SK-N-SH (cell line): ENCODE measurements around the gene KRT14.

Experiments
- EP300 ChIP-seq, 2 experiments: IDR thresholded peaks; 2 replicates each; pipeline versions ENCODE4 v1.4.0 to v1.6.1; 2012; ENCODE audit warnings: borderline replicate concordance in 1 of 2, low read depth in 1 of 2, low read length in 1 of 2
- FOXJ3 ChIP-seq: sonication (generic); formaldehyde crosslinking; IDR thresholded peaks from 2 replicates; pipeline ENCODE4 v1.5.1; 2020; ENCODE audit warnings: mild to moderate bottlenecking, missing genetic modification reagents
- JUND ChIP-seq: IDR thresholded peaks from 2 replicates; pipeline ENCODE4 v1.4.0; 2012
- POLR2AphosphoS5 ChIP-seq: IDR thresholded peaks from 2 replicates; pipeline ENCODE4 v1.6.1; 2012; ENCODE audit warnings: low read depth, low read length
- SIN3A ChIP-seq: IDR thresholded peaks from 2 replicates; pipeline ENCODE4 v1.6.1; 2012; ENCODE audit warnings: low read depth, mild to moderate bottlenecking, low read length, moderate library complexity, borderline replicate concordance
- TAF1 ChIP-seq: IDR thresholded peaks from 2 replicates; pipeline ENCODE4 v1.6.1; 2012; ENCODE audit warnings: low read depth, mild to moderate bottlenecking, low read length, moderate library complexity, borderline replicate concordance
- TCF12 ChIP-seq: IDR thresholded peaks from 2 replicates; pipeline ENCODE4 v1.4.0; 2012
- TEAD4 ChIP-seq: IDR thresholded peaks from 2 replicates; pipeline ENCODE4 v1.4.0; 2012; ENCODE audit warnings: mild to moderate bottlenecking, borderline replicate concordance; ENCODE audit not compliant: insufficient read depth
- YY1 ChIP-seq: IDR thresholded peaks from 2 replicates; pipeline ENCODE4 v1.4.0; 2012; ENCODE audit warnings: low read depth, mild to moderate bottlenecking
- ZBTB33 ChIP-seq: IDR thresholded peaks from 2 replicates; pipeline ENCODE4 v1.4.0; 2012; ENCODE audit warnings: low read depth, borderline replicate concordance
- TF ChIP-seq, protein P1 (sequence below): fragments of 200-600 bp; sonication (generic); IDR thresholded peaks from 2 replicates; pipeline ENCODE4 v1.6.1; 2017; ENCODE audit warnings: antibody characterized with exemption, mild to moderate bottlenecking, moderate library complexity

DNA sequence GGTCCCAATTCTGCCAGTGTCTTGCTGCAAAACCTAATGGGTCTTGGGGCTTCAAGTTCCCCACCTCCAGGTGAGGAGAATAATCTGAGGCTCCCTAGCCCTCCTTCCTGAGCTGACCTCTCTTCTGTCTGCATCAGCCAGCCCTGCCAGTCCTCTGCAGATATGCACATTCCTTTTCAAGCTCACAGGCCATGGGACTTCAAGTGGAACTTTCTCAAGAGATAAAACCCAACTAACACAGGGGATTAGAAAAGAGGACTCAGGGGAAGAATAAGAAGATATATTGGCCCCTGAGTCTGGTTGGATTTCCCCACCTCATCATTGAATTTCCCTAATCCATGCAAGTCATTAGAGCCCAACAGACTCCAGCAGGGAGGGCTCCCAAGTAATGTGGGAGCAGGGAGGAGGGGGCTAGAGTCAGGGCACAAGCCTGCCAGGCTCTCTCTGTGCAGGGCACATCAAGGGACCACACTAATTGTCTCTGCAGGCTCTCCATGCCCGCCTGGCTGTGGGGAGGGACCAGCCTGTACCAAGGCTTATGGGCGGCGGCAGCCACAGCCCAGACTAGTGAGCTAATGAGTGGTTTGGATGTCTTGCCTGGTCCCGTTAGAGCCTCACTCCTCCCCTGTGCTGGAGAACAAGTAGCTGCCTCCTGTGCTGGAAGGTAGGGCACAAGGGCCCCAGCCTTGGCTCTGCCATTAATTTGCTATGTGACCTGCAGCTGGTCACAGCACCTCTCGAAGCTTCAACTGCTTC, 1.2 kb downstream of the KRT14 start:
- TF ChIP-seq TEAD4 (no peak), JUND (no peak), ZBTB33 (no peak), YY1 (no peak), SIN3A (no peak), EP300 (IDR thresholded peaks at IDR 0.05; ENCODE audit: borderline replicate concordance in 1 of 2, low read depth in 1 of 2, low read length in 1 of 2) (no peak), FOXJ3 (no peak), TAF1 (no peak), TCF12 (no peak), POLR2AphosphoS5 (no peak)
- TF ChIP-seq, protein P1, sequence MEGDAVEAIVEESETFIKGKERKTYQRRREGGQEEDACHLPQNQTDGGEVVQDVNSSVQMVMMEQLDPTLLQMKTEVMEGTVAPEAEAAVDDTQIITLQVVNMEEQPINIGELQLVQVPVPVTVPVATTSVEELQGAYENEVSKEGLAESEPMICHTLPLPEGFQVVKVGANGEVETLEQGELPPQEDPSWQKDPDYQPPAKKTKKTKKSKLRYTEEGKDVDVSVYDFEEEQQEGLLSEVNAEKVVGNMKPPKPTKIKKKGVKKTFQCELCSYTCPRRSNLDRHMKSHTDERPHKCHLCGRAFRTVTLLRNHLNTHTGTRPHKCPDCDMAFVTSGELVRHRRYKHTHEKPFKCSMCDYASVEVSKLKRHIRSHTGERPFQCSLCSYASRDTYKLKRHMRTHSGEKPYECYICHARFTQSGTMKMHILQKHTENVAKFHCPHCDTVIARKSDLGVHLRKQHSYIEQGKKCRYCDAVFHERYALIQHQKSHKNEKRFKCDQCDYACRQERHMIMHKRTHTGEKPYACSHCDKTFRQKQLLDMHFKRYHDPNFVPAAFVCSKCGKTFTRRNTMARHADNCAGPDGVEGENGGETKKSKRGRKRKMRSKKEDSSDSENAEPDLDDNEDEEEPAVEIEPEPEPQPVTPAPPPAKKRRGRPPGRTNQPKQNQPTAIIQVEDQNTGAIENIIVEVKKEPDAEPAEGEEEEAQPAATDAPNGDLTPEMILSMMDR: no peak
